H1 (cell line): ENCODE measurements around the gene GPR162.

Source experiments
- CTCF ChIP-seq, 3 experiments: IDR thresholded peaks; 1 replicate in 2 of 3; 2 replicates in 1 of 3; pipeline versions ENCODE4 v1.5.1 to v1.6.1; 2011; ENCODE audit warnings: low read length in 3 of 3, mild to moderate bottlenecking in 3 of 3, inconsistent platforms in 2 of 3, low read depth in 1 of 3, moderate library complexity in 1 of 3; ENCODE audit not compliant: insufficient read depth in 1 of 3; ENCODE audit errors: control extremely low read depth in 1 of 3
- POLR2AphosphoS5 ChIP-seq: IDR thresholded peaks from 2 replicates; pipeline ENCODE4 v1.6.1; 2011; ENCODE audit warnings: low read depth, low read length

GRCh38 chr12:6863586-6864321, 42.1 kb downstream of the GPR162 start:
- no peak for TF ChIP-seq CTCF (IDR thresholded peaks at IDR 0.05; ENCODE audit: control extremely low read depth in 1 of 3, insufficient read depth in 1 of 3, low read depth in 1 of 3, low read length in 3 of 3)
- TF ChIP-seq POLR2AphosphoS5: no peak
